Adrenal gland (tissue), 5 donors: ENCODE data around the gene IBA57.

Experiments
- POLR2A ChIP-seq, 2 donors: fragments of 450-650 bp; IDR thresholded peaks; one replicate each; pipeline ENCODE4 v1.6.1; 2017; ENCODE audit warnings: antibody characterized with exemption in 2 of 2, mild to moderate bottlenecking in 2 of 2, moderate library complexity in 1 of 2
- TF ChIP-seq, protein P1 (sequence below), 6 experiments: fragments of 450-650 bp in 4 of 6; fragments of 200-600 bp in 2 of 6; sonication (generic) in 1 of 6; IDR thresholded peaks; 1 replicate in 5 of 6; 2 replicates in 1 of 6; pipeline versions ENCODE4 v1.5.1 to v1.8.0; 2016 to 2021; ENCODE audit warnings: antibody characterized with exemption in 6 of 6, mild to moderate bottlenecking in 2 of 6, moderate library complexity in 1 of 6
- donor health status: DM: no; HTN: no; CAD: no.

DNA sequence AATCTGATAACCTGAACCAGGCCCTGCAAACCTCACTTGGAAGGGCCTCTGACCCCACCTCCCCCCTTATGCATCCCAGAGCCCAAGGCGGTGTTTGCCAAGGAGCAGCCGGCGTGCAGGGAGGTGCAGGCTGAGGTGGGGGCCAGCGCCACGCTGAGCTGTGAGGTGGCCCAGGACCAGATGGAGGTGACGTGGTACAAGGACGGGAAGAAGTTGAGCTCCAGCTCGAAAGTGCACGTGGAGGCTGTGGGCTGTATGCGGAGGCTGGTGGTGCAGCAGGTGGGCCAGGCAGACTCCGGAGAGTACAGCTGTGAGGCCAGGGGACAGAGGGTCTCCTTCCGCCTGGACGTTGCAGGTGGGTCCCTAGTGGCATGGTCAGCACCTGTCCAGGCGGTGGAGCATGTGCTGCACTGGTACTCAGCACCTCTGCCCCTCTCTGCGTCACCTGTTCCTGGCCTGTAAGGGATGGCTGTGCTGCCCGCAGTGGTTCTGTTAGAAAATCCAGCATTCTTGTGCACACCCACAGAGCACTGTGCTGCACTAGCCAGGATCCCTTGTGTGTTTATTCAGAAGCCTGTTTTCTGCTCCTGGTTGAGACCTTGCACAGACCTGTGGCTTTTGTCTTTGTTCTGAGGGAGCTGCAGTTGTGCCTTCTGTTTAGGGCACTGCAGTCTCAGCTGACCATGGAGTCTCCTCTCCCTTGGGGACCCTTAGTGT, 53.8 kb downstream of the IBA57 start:
- TF ChIP-seq, protein P1, sequence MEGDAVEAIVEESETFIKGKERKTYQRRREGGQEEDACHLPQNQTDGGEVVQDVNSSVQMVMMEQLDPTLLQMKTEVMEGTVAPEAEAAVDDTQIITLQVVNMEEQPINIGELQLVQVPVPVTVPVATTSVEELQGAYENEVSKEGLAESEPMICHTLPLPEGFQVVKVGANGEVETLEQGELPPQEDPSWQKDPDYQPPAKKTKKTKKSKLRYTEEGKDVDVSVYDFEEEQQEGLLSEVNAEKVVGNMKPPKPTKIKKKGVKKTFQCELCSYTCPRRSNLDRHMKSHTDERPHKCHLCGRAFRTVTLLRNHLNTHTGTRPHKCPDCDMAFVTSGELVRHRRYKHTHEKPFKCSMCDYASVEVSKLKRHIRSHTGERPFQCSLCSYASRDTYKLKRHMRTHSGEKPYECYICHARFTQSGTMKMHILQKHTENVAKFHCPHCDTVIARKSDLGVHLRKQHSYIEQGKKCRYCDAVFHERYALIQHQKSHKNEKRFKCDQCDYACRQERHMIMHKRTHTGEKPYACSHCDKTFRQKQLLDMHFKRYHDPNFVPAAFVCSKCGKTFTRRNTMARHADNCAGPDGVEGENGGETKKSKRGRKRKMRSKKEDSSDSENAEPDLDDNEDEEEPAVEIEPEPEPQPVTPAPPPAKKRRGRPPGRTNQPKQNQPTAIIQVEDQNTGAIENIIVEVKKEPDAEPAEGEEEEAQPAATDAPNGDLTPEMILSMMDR (IDR thresholded peaks at IDR 0.05), result no peak
- TF ChIP-seq POLR2A (IDR thresholded peaks at IDR 0.05), result no peak
